ENCODE measurements around the gene DAB1. TPM values are rescaled to one million over a fixed set of nuclear protein-coding genes. Genes with fewer than 3 reads are reported as not detected.

The DAB1 gene
- total RNA-seq, 1 donor, result under 0.01 TPM

DNA sequence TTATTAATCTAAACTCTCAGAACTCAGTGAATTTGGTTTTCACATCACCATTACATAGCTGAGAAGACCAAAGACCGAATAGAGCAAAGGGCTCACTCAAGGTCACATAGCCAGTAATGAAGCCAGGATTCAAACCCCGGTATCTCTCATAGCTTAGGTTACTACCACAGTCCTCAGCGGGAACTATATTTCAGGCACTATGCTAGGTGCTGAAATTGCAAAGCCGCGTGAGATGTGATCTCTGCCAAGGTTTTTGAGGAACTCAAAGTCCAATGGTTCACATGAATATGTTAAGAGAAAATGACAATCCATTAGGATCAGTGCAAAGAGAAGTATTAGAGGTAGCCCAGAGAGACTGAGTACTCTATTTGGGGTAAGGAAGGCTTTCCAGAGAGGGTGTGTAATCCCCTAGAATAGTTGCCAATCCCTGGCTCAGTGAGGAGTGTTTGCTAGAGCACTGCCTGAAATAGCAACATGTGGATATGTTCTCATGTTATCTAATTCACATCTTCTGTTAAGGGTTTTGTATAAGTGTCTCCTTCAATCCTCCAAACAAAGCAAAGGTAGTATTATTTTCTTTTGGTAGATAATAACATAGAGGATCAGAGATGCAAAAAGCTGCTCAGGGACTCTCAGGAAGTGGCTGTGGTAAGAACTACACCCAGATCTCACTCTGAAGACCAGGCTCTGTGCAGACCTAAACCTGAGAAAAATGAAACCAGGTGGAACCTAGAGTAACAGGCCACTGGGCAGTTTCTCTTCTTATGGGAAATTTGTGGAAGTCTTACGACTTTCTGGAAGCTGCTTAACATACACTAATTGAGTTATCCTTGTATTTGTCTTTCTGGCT lies 365.0 kb downstream of the DAB1 start:
- DNase-seq (ENCODE audit: low read depth in 2 of 3, low spot score in 2 of 3), result no peak

DNA sequence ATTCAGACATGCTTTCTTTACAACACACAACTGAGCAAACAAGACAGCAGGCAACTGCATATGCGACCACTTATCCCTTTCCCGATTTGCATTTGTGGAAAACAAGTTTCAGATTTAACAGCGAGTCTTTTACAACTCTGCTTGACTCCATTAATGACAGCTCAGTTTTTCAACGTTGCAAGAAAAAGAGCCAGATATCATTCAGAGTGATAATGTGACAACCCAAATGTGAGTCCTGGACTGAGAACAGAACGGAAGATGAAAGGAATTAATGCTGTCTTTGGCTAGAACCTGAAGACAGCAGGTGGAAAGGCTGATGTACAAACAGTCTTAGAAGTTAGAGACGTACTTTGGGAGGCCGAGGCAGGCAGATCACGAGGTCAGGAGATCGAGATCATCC lies 375.0 kb downstream of the DAB1 start:
- DNase-seq (ENCODE audit: low read depth in 2 of 3, low spot score in 2 of 3), result no peak

DNA sequence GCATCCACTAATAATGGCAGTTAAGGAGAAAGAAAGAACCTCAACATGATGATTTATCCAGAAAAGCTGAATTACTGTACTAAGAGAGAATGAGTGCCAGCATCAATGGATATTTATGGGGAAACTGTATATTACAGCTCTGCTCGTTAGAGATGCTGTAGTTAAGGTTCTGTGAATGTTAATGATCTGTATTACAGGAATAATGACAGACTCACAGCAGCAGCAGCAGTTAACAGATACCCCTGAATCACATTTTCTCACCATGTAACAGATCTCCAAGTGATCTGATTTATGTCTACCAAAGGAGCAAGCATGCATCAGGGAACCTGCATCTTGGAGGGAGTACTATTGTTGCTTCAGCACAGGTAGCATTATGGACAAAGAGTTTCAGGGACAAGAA lies 377.4 kb downstream of the DAB1 start:
- no peak for DNase-seq (ENCODE audit: low read depth in 2 of 3, low spot score in 2 of 3)

DNA sequence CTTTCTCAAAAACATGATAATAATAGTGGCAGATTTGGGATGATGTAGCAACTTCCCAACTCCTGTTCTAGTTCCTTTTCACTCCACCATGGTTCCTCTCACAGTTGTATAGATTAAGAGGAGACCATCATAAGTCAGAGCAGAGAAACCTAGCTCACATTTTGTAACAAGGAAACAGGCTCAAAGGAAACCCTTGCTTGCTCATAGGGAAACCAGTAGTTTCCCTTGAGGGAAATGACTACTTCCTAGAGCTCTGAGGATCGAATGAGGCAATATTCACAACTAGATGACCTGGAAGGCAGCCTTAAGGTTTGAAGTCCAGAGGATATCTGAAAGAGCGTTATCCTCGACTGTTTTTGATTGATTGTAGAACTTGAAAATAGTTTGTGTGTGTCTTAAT lies 382.0 kb downstream of the DAB1 start:
- DNase-seq (ENCODE audit: low read depth in 2 of 3, low spot score in 2 of 3), result no peak

DNA sequence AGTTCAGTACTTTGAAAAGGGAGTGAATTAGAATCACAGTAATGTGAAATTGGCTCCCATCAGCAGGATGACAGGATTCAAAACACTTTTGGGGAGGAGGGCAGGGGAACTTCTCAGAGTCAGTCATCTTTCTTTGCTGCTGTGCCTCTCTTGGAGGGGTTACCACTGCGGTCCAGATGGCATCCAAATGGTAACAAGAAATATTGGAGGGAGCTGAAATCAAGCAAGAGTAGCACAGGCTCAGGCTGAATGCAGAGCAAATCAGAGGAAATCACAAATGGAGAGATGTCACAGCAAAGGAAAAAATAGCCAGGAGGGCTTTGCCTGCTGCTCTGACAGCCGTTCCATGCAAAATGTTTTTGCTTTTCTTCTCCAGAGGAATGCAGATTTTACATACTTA lies 383.0 kb downstream of the DAB1 start:
- DNase-seq (ENCODE audit: low read depth in 2 of 3, low spot score in 2 of 3), result no peak

DNA sequence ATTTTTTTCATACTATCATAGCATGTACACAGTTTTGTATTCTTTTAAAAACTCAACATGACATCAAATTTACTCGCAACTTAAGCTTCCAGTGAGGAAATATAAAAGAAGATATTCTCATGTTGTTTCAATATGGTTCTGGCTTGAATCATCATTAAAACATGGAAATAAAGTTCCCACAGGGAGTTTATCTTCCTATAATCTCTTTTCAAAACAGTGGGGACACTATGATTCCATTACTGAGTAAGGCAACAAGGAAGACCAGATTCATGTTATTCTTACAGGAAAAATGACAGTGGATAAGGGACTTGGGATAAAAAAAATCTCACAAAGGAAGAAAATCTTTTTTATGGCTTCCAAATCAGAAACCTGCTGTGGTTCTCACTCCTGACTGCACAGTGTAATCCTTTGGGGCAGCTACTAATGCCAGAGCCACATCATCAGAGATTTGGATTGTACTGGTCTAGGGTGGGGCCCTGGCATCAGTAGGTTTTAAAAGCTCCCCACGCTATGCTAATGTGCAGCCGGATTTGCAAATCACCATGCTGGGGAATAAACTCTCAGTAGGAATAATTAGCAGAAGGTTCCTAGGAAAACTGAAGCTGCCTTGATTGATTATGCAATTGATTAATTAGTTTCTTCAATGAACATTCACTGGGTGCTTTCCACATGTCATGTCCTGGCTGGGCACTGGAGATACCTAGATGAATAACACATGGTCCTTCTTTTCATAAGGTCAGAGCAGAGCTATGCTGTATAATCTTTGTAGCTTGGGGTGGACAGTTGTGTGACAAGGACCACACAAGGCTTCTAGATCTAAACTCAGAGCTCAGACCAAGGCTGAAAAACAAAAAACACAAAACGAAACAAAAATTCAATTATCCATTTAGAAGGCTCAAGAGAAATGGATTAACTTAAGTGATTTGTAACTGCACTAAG lies 386.9 kb downstream of the DAB1 start:
- no peak for DNase-seq (ENCODE audit: low read depth in 2 of 3, low spot score in 2 of 3)

DNA sequence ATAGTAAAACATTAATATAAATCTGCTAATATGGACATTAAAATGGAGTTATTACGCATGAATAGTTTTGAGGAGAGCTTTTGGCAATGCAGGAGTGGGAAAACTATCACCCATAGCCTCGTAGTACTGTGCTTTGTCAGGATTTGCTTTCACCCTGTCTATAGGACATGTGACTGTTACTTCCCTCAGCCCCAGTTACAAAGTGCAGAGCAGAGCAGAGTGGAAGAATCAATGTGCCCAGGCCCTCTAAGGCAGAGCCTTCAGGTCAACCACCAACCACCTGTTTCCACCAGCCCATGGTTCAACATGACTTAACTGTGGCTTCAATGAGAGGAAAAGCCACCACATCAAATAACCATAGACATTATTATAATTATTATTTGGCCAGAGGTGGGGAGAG lies 389.1 kb downstream of the DAB1 start:
- DNase-seq (ENCODE audit: low read depth in 2 of 3, low spot score in 2 of 3), result no peak

DNA sequence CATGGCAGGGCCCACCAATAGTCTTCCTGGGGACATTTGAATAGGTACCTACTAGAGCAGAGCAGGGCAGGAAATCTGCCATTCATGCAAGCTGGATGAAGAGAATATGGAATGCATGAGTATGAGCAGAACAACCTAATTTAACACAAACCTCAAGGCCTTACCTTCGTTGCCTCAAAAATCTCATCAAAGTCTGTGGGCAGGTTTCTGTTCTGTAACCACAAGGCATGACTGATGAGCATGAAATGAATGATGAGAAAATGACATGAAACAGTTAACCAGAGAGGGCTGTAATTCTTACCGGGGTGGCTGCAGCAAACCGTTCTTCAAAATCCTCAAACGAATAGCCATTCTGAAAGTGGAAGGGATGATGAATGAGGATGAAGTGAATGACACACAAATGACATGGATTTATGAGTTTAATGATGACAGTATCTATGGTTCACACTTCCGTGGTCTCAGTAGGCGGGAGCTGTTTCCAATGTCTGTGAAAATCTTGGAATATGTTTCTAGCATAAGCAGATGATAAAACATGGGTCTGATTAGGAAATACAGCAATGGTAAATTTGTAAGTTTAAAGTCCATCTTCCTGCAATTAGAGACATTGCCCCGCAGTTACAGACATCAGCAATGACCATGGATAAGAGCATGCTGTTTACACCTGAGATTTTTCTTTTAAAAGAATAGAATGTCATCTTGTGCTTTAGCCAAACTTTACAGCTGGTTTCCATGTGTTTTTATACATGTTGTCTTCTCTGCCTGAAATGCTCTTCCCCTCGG lies 390.4 kb downstream of the DAB1 start:
- DNase-seq (ENCODE audit: low read depth in 2 of 3, low spot score in 2 of 3), result no peak

DNA sequence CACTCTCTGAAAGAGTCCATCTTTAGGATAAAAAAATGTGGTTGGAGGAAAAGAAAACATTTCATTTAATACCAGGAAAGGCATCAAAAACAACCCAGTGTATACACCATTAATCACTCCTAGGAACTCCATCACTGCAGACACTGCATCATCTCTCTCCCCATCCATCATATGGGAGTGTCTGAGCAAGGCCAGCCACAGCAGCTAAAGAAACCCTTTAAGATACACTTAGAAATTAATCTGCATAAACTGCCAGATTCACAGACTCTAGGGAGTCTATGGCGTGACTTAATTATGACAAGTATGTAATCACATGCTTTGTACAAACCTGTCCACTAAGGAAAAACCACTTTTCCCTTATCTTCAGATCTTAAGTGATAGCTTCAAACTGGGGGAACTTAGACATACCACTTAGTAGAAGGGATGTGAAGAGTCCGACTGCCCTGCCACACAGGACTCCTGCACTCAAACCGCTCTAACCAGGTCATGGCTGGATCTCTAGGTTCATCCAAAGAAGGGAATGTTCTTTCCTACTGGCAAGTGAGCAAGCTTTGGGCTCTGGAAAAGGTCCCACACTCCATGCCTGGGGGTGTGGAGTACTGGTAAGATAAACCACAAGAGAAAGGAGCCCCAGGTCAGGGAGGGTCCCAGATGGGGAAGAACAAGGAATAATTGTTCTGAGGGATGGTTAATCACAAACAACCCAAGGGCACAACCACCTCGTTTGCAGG lies 397.1 kb downstream of the DAB1 start:
- no peak for DNase-seq (ENCODE audit: low read depth in 2 of 3, low spot score in 2 of 3)

DNA sequence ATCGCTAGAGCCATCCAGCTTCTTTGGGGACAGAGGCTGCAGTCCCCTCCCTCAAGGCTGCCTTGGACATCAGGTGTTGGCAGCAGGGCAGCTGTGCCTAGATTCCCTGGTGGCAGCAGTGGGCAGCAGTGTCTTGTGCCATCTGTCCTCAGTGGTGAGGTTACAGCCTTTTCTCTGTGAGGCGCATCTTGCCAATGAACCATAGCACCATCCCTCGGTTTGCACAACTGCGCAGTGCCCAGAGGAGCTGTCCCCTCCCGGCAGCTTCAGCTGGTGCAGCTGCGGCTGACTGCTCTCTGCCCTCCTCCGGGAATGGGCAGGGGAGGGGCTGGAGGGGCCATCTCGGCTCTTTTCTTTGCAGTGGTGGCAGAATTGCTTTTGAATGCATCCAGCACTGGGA lies 399.0 kb downstream of the DAB1 start:
- DNase-seq (ENCODE audit: low read depth in 2 of 3, low spot score in 2 of 3), result no peak

DNA sequence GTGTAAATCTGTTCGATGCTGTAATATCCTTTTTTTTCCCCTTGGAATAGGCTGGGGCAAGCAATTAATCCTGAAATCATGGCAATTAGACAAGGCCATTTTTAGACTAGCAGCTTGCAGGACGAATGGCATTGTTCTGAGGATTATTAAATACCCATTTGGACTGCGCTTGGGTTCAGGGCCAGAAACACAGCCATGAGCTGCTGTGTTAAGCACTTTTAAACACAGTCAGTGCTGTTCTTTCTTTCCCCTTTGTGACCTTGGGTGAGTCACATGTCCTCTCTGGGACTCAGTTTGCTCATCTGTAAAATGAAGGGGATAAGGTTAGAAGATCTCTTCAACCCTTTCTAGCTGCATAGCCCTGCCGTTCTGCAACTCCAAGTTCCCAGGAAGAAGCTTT lies 399.4 kb downstream of the DAB1 start:
- DNase-seq (ENCODE audit: low read depth in 2 of 3, low spot score in 2 of 3), result no peak

DNA sequence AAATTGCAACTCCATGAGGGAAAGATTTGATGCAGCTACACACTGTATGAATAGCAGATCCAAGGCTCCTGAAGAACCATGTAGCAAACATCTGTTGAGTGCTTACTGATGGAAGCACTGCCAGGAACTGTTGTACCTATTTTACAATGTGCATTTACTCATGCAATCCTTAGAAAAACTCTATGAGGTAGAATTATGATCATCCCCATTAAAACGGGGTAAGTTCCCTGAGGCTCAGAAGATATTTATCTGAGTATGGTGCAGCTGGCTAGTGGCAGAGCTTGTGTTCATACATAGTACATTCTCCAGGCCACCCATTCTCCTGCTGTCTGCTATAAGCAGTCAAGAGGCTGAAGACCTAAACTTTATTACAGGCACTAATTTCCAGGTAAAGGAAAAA lies 403.6 kb downstream of the DAB1 start:
- no peak for DNase-seq (ENCODE audit: low read depth in 2 of 3, low spot score in 2 of 3)

DNA sequence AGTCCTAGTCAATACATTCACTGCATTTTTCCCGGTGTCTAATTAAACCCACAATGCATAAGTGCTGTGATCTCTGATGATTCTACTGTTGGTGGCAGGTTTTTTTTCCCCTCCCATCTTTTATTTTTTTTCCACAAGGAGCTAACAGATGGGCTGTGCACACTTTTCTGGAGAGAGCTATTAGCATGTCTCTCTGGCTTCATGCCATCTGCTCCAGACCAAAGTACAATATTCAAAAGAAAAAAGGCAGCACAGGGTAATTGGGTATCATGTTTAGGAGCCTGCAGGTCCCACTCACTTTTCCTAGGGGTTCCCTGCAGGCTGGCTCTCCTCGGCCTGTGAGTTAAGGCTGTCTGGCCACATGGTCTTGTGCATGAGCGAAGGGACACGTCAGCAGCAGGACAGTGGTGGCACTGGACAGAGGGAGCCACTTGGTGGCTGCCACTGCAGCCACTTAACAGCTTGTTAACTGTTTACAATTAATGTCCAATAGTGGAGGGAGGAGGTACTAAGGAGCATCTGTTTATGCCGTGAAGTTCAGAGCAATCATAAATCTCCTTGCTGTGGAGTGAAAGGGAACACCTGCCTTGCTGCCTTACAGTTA lies 404.5 kb downstream of the DAB1 start:
- DNase-seq (ENCODE audit: low read depth in 2 of 3, low spot score in 2 of 3), result no peak

DNA sequence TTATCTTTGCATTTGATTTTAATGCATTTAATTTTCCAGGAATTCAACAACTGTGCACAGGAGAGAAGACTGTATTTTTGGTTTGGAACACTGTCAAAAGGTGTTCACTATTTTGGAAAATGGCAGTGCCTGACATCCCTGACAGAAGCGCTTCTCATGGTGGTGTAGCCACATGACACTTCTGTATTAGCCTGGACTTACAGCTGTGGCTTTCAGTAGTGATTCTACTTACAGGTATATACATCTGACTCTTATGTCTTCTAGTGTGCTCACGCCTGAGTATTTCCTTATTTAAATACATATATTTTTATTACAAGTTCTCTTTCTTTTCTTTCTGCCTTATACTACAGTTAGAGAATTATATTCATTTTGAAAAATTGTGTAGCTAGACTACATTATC lies 405.7 kb downstream of the DAB1 start:
- DNase-seq (ENCODE audit: low read depth in 2 of 3, low spot score in 2 of 3), result no peak

DNA sequence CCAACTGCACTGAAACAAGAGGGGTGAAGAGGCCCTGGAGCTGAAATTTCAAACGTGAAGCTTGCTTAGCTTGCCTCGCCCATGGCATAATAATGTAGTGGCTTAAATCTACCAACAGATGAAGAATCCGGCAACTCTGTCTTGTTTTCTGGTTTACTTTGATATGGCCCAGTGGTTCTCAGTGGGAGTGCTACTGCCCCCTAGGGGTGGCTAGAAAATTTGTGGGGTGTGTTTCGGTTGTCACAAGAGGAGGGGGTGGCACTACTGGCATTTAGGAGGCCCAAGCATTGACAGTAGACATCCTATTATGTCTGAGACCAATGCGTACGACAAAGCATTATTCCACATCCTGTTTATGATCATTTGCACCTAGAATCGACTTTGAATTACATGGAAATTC lies 406.1 kb downstream of the DAB1 start:
- DNase-seq (ENCODE audit: low read depth in 2 of 3, low spot score in 2 of 3), result no peak

DNA sequence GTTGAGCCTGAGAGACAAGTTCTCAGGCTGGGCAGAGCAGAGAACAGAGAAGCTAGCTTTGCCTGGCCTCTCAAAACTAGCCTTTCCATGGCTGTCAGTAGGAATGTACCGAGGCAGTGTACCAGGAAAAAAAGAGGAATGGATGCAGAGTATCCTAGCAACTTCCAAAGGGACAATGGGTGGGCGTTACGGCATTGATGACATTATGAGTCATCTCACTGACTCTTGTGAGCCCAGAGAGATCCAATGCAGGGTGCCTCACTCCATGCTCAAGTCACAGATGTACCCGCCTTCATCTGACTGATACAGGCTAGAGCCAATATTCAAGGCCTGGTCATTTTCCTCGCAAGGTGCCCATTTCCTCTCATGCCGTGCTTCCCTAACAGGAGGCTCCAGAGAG lies 406.7 kb downstream of the DAB1 start:
- DNase-seq (ENCODE audit: low read depth in 2 of 3, low spot score in 2 of 3), result no peak

DNA sequence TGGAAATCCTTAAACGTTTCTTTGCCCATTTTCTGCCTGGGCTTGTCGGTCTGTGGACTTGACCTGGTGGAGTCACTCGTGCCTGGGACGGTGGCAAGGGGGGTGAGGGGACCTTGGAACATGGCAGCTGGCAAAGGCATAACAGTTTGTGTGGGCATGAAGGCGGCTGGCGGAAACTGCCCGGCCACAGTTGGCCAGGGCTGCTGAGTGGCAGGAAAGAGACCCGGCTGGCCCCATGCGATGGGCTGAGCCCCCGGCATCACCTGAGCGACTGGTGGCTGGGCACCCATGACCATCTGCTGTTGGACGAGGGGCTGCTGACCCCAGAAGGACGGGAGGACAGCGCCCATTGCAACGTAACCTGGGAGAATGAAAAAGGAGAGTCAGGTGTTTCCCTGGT lies 408.8 kb downstream of the DAB1 start:
- no peak for DNase-seq (ENCODE audit: low read depth in 2 of 3, low spot score in 2 of 3)

DNA sequence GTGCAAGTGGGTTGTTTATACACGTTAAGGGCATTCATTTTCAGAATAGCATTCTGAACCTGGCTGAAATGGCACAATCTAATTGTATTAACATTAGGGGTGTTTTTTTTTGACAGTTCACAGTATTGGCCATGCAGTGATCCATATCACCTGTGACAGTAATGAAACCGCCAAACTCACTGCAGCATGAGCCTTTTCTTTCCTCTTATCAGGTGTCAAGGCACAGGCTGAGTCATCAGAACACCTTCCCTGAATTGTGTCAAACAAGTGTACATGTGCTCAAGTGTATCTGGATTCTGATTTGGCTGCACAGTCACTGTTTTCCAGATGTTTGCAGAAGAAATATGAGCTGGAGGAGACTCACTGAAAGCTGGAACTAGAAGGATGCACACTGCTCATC lies 410.3 kb downstream of the DAB1 start:
- no peak for DNase-seq (ENCODE audit: low read depth in 2 of 3, low spot score in 2 of 3)

DNA sequence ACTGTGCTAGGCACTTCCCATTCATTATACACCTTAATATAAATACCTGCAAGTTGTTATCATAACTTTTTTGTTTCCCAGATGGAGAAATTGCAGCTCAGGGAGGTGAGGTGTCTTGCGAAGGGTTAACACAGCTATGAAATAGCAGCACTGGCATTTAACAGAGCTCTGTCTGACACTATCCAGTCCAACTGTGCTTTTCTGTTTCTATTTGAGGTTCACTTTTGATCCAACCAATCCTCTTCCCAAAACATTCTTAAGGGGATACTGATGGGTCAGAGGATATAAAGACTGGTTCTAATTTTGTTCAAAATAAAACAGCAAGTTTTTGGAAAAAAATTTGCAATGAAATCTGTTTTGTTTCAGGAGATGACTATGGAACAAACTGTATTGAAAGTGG lies 411.5 kb downstream of the DAB1 start:
- no peak for DNase-seq (ENCODE audit: low read depth in 2 of 3, low spot score in 2 of 3)

DNA sequence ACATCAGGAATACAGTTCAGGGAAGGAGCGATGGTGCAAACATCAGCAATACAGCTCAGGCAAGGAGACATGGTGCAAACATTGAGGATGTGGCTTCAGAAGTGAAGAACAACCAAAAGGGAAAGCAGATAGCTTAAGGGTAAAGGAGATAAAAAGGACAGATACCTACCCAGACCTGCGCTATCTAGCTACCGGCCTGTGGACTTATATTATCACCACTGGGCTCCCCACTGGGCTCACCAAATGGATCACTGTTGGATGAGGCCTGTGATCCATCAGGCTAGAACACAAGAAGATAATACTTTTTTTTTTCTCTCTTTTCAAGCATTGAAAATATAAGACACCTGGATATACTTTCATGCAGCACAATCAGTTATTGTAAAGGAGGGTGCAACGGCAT lies 413.3 kb downstream of the DAB1 start:
- DNase-seq (ENCODE audit: low read depth in 2 of 3, low spot score in 2 of 3), result no peak

Measured in hematopoietic multipotent progenitor cell (in vitro differentiated cells).